Body of pancreas (tissue), 4 donors: ENCODE data around the gene ADGRL1. TPM values are rescaled to one million over a fixed set of nuclear protein-coding genes. Genes with fewer than 3 reads are reported as not detected.
"Not testable (repeated sequence)": the region's sequence is repeated elsewhere in the genome, so short reads cannot be mapped to it uniquely, and the experiment has no call there.

Experiments
- ATAC-seq: fragments of 150-250 bp; one replicate; pipeline ENCODE4 v1.9.1; 2016
- DNase-seq, 4 donors: peaks; one replicate each; pipeline ENCODE4 v3.0.0-alpha.2; 2019
- H3K27ac ChIP-seq, 4 donors: fragments of 200-600 bp; sonication (generic); 1 replicate in 3 of 4; 2 replicates in 1 of 4; pipeline versions ENCODE4 v1.5.1 to v1.6.1; 2016 to 2019; ENCODE audit warnings: mild to moderate bottlenecking in 1 of 4, mixed read lengths in 1 of 4, moderate library complexity in 1 of 4
- H3K27me3 ChIP-seq, 2 donors: fragments of 200-600 bp; sonication (generic); one replicate each; pipeline ENCODE4 v1.6.0; 2016; ENCODE audit warnings: mild to moderate bottlenecking in 1 of 2
- H3K36me3 ChIP-seq, 2 donors: fragments of 200-600 bp; sonication (generic); replicated peaks in 1 of 2; 2 replicates each; pipeline ENCODE4 v1.5.1; 2016; ENCODE audit warnings: low read depth in 2 of 2; ENCODE audit not compliant: insufficient read depth in 1 of 2
- H3K4me1 ChIP-seq: fragments of 200-600 bp; sonication (generic); one replicate; pipeline ENCODE4 v1.6.0; 2016
- H3K4me3 ChIP-seq, 2 donors: fragments of 200-600 bp; sonication (generic); 1 replicate in 1 of 2; 2 replicates in 1 of 2; pipeline ENCODE4 v1.5.1; 2016 to 2019
- H3K9me3 ChIP-seq, 3 donors: fragments of 200-600 bp; sonication (generic); 1 replicate in 2 of 3; 2 replicates in 1 of 3; pipeline ENCODE4 v1.5.1; 2016
- POLR2A ChIP-seq, 3 donors: fragments of 450-650 bp; IDR thresholded peaks; one replicate each; pipeline ENCODE4 v1.6.1; 2016; ENCODE audit warnings: antibody characterized with exemption in 3 of 3, mild to moderate bottlenecking in 2 of 3
- WGBS, 2 donors: methylation state at CpG; one replicate each; pipeline ENCODE4 v1.1.5; 2017; 5-methylcytosine and 5-hydroxymethylcytosine counted together
- intact Hi-C: fragments of 100-400 bp; cut with DNase I; formaldehyde crosslinking; loops from one replicate; pipeline ENCODE4 v1.15.1; 2023
- total RNA-seq, 2 donors: library from RNA; depleted of rRNA; stranded (reverse); fragments of >200 nt; gene quantifications; one replicate each; pipeline ENCODE4 v1.1.0, GENCODE V29; 2016
- TF ChIP-seq, protein P1 (sequence below), 7 experiments: fragments of 450-650 bp in 4 of 7; fragments of 200-600 bp in 3 of 7; sonication (generic) in 3 of 7; IDR thresholded peaks; one replicate each; pipeline ENCODE4 v1.5.1; 2016 to 2019; ENCODE audit warnings: antibody characterized with exemption in 7 of 7

The ADGRL1 gene
- total RNA-seq, 2 donors from 2014 or later, result 12.5 to 16.5 TPM

DNA sequence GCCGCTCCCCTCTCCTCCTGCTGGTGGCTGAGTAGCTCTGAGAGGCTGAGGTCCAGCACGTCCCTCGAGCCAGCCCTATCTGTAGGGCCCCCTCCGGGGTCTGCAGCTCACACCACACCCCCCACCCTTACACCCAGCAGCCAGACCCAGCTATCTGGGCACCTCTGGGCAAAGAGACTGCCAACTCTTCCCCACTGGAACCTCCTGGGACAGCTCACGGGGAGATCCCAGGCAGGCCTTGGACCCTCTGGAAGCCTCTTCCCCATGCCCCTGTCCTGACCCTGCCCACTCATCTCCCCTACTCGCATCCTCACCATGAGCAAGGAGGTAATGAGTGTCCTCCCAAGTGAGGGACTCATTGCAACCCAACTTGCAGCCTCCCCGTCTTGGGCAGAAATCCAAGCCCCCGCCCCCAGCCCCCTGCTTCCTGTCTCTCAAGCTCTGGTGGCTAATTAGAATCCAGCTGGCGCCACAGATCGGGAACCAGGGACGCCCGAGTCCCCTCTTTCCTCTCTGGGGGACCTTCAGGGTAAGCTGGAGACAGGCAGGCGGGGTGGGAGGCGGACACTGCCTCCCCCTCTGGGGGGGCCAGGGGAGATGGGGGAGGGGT lies 22.1 kb downstream of the ADGRL1 start:
- no peak for TF ChIP-seq POLR2A (IDR thresholded peaks at IDR 0.05)
- TF ChIP-seq, protein P1, sequence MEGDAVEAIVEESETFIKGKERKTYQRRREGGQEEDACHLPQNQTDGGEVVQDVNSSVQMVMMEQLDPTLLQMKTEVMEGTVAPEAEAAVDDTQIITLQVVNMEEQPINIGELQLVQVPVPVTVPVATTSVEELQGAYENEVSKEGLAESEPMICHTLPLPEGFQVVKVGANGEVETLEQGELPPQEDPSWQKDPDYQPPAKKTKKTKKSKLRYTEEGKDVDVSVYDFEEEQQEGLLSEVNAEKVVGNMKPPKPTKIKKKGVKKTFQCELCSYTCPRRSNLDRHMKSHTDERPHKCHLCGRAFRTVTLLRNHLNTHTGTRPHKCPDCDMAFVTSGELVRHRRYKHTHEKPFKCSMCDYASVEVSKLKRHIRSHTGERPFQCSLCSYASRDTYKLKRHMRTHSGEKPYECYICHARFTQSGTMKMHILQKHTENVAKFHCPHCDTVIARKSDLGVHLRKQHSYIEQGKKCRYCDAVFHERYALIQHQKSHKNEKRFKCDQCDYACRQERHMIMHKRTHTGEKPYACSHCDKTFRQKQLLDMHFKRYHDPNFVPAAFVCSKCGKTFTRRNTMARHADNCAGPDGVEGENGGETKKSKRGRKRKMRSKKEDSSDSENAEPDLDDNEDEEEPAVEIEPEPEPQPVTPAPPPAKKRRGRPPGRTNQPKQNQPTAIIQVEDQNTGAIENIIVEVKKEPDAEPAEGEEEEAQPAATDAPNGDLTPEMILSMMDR (IDR thresholded peaks at IDR 0.05), result no peak
- Histone ChIP-seq H3K4me3 (no peak overlapping the region), H3K4me1 (no peaks in the 10 kb centered on the region), H3K27ac (no peak overlapping the region), H3K27me3 (no peaks in the 10 kb centered on the region), H3K9me3 (no peaks in the 10 kb centered on the region), H3K36me3 (no peaks in the 10 kb centered on the region)
- ATAC-seq, result no peak
- intact Hi-C loops, result no loop called here
- WGBS, 2 donors, result 67 to 74% methylated on average over 9 to 11 of the region's 14 CpGs
- no peak for DNase-seq

DNA sequence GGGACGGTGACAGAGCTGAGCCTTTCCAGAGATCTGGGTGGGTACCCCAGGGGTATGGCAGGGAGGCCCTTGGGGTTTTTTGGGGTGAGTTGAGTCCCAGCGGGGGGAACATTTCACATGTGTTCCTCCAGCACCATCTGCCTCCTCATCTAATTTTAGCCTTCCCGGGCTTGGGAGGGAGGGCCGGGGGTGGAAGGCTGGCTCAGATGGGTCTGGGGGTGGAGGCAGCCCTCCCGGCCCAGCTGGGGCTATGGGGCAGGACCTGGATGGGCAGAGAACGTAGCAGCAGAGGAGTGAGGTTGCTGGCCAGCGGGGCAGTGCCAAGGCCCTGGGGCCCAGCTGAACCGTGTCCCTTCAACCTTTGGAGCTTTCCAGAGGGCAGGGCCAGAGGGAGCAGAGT lies 23.5 kb downstream of the ADGRL1 start:
- H3K9me3 ChIP-seq, result no peaks in the 10 kb centered on the region
- DNase-seq (no peak), ATAC-seq (no peak)
- H3K27ac ChIP-seq, result no peak overlapping the region
- intact Hi-C loops, result no loop called here
- WGBS, 2 donors, result 91 to 94% methylated on average over 2 to 4 of the region's 8 CpGs
- no peaks in the 10 kb centered on the region for H3K4me1 ChIP-seq
- TF ChIP-seq, protein P1 (IDR thresholded peaks at IDR 0.05), result no peak
- no peak for TF ChIP-seq POLR2A (IDR thresholded peaks at IDR 0.05)
- H3K27me3 ChIP-seq, result no peaks in the 10 kb centered on the region
- H3K4me3 ChIP-seq, result no peak overlapping the region
- no peaks in the 10 kb centered on the region for H3K36me3 ChIP-seq

DNA sequence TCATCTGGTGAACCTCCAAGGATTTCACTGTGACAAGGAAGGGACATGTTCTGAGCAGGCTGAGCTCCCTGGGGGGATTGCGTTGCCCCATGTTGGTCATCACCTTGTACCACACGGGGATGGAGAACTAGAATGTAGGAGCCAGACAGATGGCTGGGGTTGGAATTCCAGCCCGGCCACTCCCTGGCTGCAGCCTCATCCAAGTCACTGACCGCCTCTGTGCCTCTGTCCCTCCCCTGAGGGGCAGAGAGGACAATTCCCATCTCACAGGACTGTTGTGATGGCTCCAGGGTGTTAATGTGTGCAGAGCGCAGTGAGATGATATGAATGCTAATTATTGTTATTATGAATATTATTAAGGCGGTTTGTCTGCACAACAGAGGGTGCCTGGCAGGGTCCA lies 24.1 kb downstream of the ADGRL1 start:
- no peaks in the 10 kb centered on the region for H3K4me1 ChIP-seq
- H3K27me3 ChIP-seq, result no peaks in the 10 kb centered on the region
- H3K4me3 ChIP-seq, result no peak overlapping the region
- intact Hi-C loops, result no loop called here
- no peaks in the 10 kb centered on the region for H3K9me3 ChIP-seq
- DNase-seq (no peak), ATAC-seq (no peak)
- H3K36me3 ChIP-seq, result no peaks in the 10 kb centered on the region
- WGBS, 2 donors, result 90 to 93% methylated on average over 3 to 6 of the region's 6 CpGs
- no peak overlapping the region for H3K27ac ChIP-seq
- TF ChIP-seq POLR2A (IDR thresholded peaks at IDR 0.05), result no peak
- TF ChIP-seq, protein P1 (IDR thresholded peaks at IDR 0.05), result no peak

DNA sequence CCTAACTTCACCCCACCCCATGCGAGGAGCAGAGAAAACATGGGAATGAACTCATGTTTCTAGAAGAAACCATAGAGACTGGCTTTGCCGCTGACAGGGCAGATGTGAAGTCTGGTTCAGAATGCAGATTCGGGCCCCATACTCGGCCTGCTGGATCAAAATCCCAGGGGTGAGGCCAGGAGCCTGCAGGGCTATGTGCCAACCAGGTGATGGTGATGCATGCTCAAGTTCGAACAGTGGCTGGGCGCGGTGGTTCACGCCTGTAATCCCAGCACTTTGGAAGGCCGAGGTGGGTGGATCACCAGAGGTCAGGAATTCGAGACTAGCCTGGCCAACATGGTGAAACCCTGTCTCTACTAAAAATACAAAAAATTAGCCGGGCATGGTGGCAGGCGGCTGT lies 24.8 kb downstream of the ADGRL1 start:
- 87 to 88% methylated on average over 9 to 12 of the region's 12 CpGs for WGBS, 2 donors
- DNase-seq, intact Hi-C loops: not testable (repeated sequence)

DNA sequence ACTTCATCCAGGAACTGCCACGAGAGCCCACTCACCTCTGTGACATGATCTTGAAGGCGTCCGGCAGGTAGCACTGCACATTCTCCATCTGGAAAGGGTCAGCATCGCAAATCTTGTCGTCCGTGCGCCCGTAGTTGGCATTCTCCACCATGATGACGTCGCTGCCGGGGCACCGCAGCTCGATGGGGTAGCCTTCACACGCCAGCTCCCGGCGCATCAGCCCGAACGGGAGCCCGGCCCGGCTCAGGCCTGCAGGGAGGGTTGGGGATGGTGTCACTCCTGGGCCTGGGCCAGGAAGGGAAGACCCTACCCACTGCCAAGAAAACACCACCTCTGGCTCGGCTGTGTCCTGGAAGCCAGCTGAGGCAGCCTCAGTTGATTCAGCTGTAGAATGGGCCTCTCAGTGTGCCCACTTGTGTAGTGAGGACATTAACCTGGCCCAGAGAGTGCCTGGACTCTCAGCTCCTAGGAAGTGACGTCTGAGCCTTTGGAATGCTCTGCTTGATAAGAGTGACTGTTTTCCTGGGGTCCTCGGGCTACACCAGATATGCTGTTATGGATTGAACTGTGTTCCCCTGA lies 28.4 kb downstream of the ADGRL1 start:
- TF ChIP-seq, protein P1 (IDR thresholded peaks at IDR 0.05), result no peak
- TF ChIP-seq POLR2A (IDR thresholded peaks at IDR 0.05), result no peak
- Histone ChIP-seq H3K36me3 (no peaks in the 10 kb centered on the region), H3K27ac (no peak overlapping the region), H3K4me3 (no peak overlapping the region), H3K27me3 (no peaks in the 10 kb centered on the region), H3K9me3 (no peaks in the 10 kb centered on the region), H3K4me1 (no peaks in the 10 kb centered on the region)
- no peak for ATAC-seq
- no peak for DNase-seq
- 96 to 97% methylated on average over 11 to 17 of the region's 23 CpGs for WGBS, 2 donors
- intact Hi-C loops, result no loop called here

More for the DNA sequence above, 24.8 kb downstream of the ADGRL1 start:
- H3K4me1 ChIP-seq, H3K4me3 ChIP-seq, H3K36me3 ChIP-seq, ATAC-seq, H3K9me3 ChIP-seq, H3K27ac ChIP-seq, H3K27me3 ChIP-seq: not testable (repeated sequence)
